ENCODE results near the gene NUCB1. TPM values are rescaled to one million over a fixed set of nuclear protein-coding genes. Genes with fewer than 3 reads are reported as not detected.

NUCB1 gene
- total RNA-seq, 1 experiment from 2014 or later, result 125 TPM

GRCh38 chr19:48918071-48918470 lies 18.0 kb downstream of the NUCB1 start:
- H3K14ac ChIP-seq (ENCODE audit: insufficient read depth, low read length), result no peak overlapping the region
- H3K4ac ChIP-seq (ENCODE audit: low read depth, low read length), result no peak overlapping the region
- Mint-ChIP-seq H3K4me1 (0 out of 4 replicates have a peak, but pooled peaks cover 0 to 2% of the 10 kb centered on the region in 2 experiments), H3K4me3 (no peak overlapping the region), H3K27ac (no peak overlapping the region; a peak in 1 of 7 replicates), H3K9me3 (no peaks in the 10 kb centered on the region), H3K27me3 (ENCODE audit: low read depth) (no peaks in the 10 kb centered on the region), H3K36me3 (ENCODE audit: insufficient read depth in 1 of 3, low read depth in 3 of 3) (peaks cover 18 to 56% (median 50%) of the 10 kb centered on the region in 3 experiments)
- no peak overlapping the region for H2AFZ ChIP-seq (ENCODE audit: low read length)
- H3K27me3 ChIP-seq (ENCODE audit: insufficient read depth, low read length), result no peaks in the 10 kb centered on the region
- no peaks in the 10 kb centered on the region for H4K20me1 ChIP-seq (ENCODE audit: control insufficient read depth, insufficient read depth, insufficient read length)
- no peak overlapping the region for H2BK15ac ChIP-seq (ENCODE audit: low read depth, low read length)
- no peak overlapping the region for H3K56ac ChIP-seq (ENCODE audit: insufficient read length, low read depth, low read length)
- no peaks in the 10 kb centered on the region for H3K23me2 ChIP-seq (ENCODE audit: insufficient read length, low read depth, low read length, poor library complexity, severe bottlenecking)
- no peak overlapping the region for H3K9ac ChIP-seq (ENCODE audit: extremely low read depth, insufficient read length, low read length)
- H2BK12ac ChIP-seq (ENCODE audit: insufficient read length, low read depth, low read length), result no peak overlapping the region
- no peak overlapping the region for H4K91ac ChIP-seq (ENCODE audit: insufficient read length, low read depth, low read length)
- TF ChIP-seq CTCF (conservative IDR thresholded peaks at IDR 0.05), result no peak
- no peak overlapping the region for H2BK5ac ChIP-seq (ENCODE audit: insufficient read length, low read length)
- no peak for DNase-seq
- no peak overlapping the region for H3K4me2 ChIP-seq (ENCODE audit: insufficient read depth, insufficient read length, low read length)
- H4K8ac ChIP-seq (replicated peaks; ENCODE audit: insufficient read length, low read depth, low read length), result no peak overlapping the region
- no peak overlapping the region for H2BK20ac ChIP-seq (ENCODE audit: low read depth, low read length, poor library complexity, severe bottlenecking)
- no peaks in the 10 kb centered on the region for H3K4me1 ChIP-seq (ENCODE audit: insufficient read depth, low read length)
- H3K9me3 ChIP-seq (ENCODE audit: control insufficient read depth, low read depth, low read length), result no peaks in the 10 kb centered on the region
- no peak overlapping the region for H3T11ph ChIP-seq (ENCODE audit: low read length)
- no peak overlapping the region for H2AK5ac ChIP-seq (ENCODE audit: insufficient read length, low read length)
- H3K27ac ChIP-seq (ENCODE audit: insufficient read length, low read depth, low read length), result no peak overlapping the region
- H3K79me2 ChIP-seq (ENCODE audit: insufficient read depth, low read length), result no peaks in the 10 kb centered on the region
- H3K23ac ChIP-seq (ENCODE audit: insufficient read length, low read depth, low read length), result no peak overlapping the region
- H3K18ac ChIP-seq (ENCODE audit: insufficient read length, low read depth, low read length), result no peak overlapping the region
- no peaks in the 10 kb centered on the region for H3K79me1 ChIP-seq (ENCODE audit: insufficient read depth, low read depth, low read length, poor library complexity, severe bottlenecking)
- H2BK120ac ChIP-seq (ENCODE audit: low read depth, low read length, poor library complexity, severe bottlenecking), result no peak overlapping the region
- no peak overlapping the region for H4K5ac ChIP-seq (ENCODE audit: insufficient read length, low read depth, low read length)
- WGBS (ENCODE audit: extremely low coverage, insufficient read length, low lambda C conversion rate), result no CpG with 5 or more reads among the region's 6 CpGs

Data from H9 (cell line).